ENCODE results near the gene HSD3B7. TPM values are rescaled to one million over a fixed set of nuclear protein-coding genes. Genes with fewer than 3 reads are reported as not detected.
"Not testable (repeated sequence)": the region's sequence is repeated elsewhere in the genome, so short reads cannot be mapped to it uniquely, and the experiment has no call there.

Gene HSD3B7
- total RNA-seq, 2 donors from 2014 or later: 2.4 to 4.7 TPM

- H3K27me3 Mint-ChIP-seq (ENCODE audit: low read depth): no peaks in the 10 kb centered on the region
- no peaks in the 10 kb centered on the region for H3K36me3 Mint-ChIP-seq (ENCODE audit: insufficient read depth in 2 of 2)
- DNase-seq (no peak), ATAC-seq (replicated peaks in 1 of 2) (no peak)
- no peaks in the 10 kb centered on the region for H3K9me3 Mint-ChIP-seq
- no peaks in the 10 kb centered on the region for H3K4me1 Mint-ChIP-seq (ENCODE audit: low read depth)
- H3K27ac Mint-ChIP-seq: no peak overlapping the region
- H3K4me3 Mint-ChIP-seq: no peak overlapping the region
These were observed 17.9 kb downstream of the HSD3B7 start for GRCh38 chr16:31002862-31003341.

- ATAC-seq (replicated peaks in 1 of 2): no peak
- no peak for DNase-seq
- Mint-ChIP-seq H3K4me1 (ENCODE audit: low read depth) (no peaks in the 10 kb centered on the region), H3K27ac (no peak overlapping the region), H3K36me3 (ENCODE audit: insufficient read depth in 2 of 2) (no peaks in the 10 kb centered on the region), H3K9me3 (no peaks in the 10 kb centered on the region), H3K27me3 (ENCODE audit: low read depth) (no peaks in the 10 kb centered on the region), H3K4me3 (no peak overlapping the region)
These were observed 18.7 kb downstream of the HSD3B7 start for GRCh38 chr16:31003744-31004143.

- ATAC-seq (replicated peaks in 1 of 2): no peak
- Mint-ChIP-seq H3K4me3 (no peak overlapping the region), H3K36me3 (ENCODE audit: insufficient read depth in 2 of 2) (no peaks in the 10 kb centered on the region), H3K27me3 (ENCODE audit: low read depth) (no peaks in the 10 kb centered on the region), H3K9me3 (no peaks in the 10 kb centered on the region), H3K4me1 (ENCODE audit: low read depth) (peaks cover 8% of the 10 kb centered on the region), H3K27ac (no peak overlapping the region)
- no peak for DNase-seq
These were observed 19.7 kb downstream of the HSD3B7 start for GRCh38 chr16:31004658-31005057.

- no peak overlapping the region for H3K27ac Mint-ChIP-seq
- H3K4me1 Mint-ChIP-seq (ENCODE audit: low read depth): peaks cover 13% of the 10 kb centered on the region
- no peaks in the 10 kb centered on the region for H3K36me3 Mint-ChIP-seq (ENCODE audit: insufficient read depth in 2 of 2)
- no peak overlapping the region for H3K4me3 Mint-ChIP-seq
- H3K27me3 Mint-ChIP-seq (ENCODE audit: low read depth): no peaks in the 10 kb centered on the region
- no peaks in the 10 kb centered on the region for H3K9me3 Mint-ChIP-seq
- DNase-seq (no peak), ATAC-seq (replicated peaks in 1 of 2) (peak in 1 of 2 donors; percentile 55)
These were observed 20.5 kb downstream of the HSD3B7 start for GRCh38 chr16:31005350-31006085.

DNA sequence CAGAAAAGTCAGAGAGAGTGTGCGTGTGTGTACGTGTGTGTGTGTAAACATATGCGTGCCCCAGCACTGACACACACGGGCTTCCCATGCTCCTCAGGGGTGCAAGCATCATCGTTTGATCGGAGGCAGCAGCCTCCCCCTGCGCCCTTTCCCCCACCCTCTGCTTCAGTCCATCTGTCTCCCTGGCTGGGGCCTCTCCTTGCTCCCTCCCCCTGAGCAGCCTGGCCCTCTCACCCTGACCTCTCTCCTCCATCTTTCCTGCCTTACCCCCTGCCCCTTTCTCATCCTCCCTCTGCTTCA lies 21.0 kb downstream of the HSD3B7 start:
- Mint-ChIP-seq H3K9me3 (no peaks in the 10 kb centered on the region), H3K27me3 (ENCODE audit: low read depth) (peaks cover under 1% of the 10 kb centered on the region), H3K36me3 (ENCODE audit: insufficient read depth in 2 of 2) (no peaks in the 10 kb centered on the region), H3K27ac (no peak overlapping the region), H3K4me3 (no peak overlapping the region), H3K4me1 (ENCODE audit: low read depth) (peaks cover 15% of the 10 kb centered on the region)
- DNase-seq: no peak
- ATAC-seq (replicated peaks in 1 of 2): no peak

GRCh38 chr16:31006589-31006988 lies 21.6 kb downstream of the HSD3B7 start:
- DNase-seq (no peak), ATAC-seq (replicated peaks in 1 of 2) (no peak)
- Mint-ChIP-seq H3K4me3 (no peak overlapping the region), H3K36me3 (ENCODE audit: insufficient read depth in 2 of 2) (no peaks in the 10 kb centered on the region), H3K9me3 (no peaks in the 10 kb centered on the region), H3K4me1 (ENCODE audit: low read depth) (peaks cover 20% of the 10 kb centered on the region), H3K27ac (no peak overlapping the region), H3K27me3 (ENCODE audit: low read depth) (peaks cover 6% of the 10 kb centered on the region)

DNA sequence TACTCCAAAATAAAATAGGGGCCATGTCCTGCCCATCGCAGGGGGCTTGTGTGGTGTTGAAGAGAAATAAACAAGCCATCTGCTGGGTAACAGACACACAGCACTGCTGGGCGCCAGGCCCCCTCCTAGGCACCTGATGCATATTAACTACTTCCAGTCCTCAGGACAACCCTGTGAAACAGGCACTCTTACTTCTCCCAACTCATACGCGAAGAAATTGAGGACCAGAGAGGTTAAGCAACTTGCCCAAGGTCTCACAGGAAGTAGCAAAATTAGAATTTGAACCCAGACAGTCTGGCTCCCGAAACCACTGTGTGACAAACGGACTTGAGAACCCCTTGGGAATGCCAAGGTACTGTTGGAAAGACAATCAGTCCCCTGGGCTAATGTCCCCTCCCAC lies 22.7 kb downstream of the HSD3B7 start:
- DNase-seq: no peak
- Mint-ChIP-seq H3K4me3 (no peak overlapping the region), H3K27ac (no peak overlapping the region), H3K4me1 (ENCODE audit: low read depth) (peaks cover 27% of the 10 kb centered on the region), H3K9me3 (no peaks in the 10 kb centered on the region), H3K36me3 (ENCODE audit: insufficient read depth in 2 of 2) (no peaks in the 10 kb centered on the region), H3K27me3 (ENCODE audit: low read depth) (peaks cover 16% of the 10 kb centered on the region)
- no peak for ATAC-seq (replicated peaks in 1 of 2)

- Mint-ChIP-seq H3K27ac (no peak overlapping the region), H3K27me3 (ENCODE audit: low read depth) (peaks cover 16% of the 10 kb centered on the region), H3K36me3 (ENCODE audit: insufficient read depth in 2 of 2) (no peaks in the 10 kb centered on the region), H3K9me3 (no peaks in the 10 kb centered on the region), H3K4me1 (ENCODE audit: low read depth) (peaks cover 27% of the 10 kb centered on the region), H3K4me3 (no peak overlapping the region)
- DNase-seq (no peak), ATAC-seq (replicated peaks in 1 of 2) (no peak)
These were observed 23.1 kb downstream of the HSD3B7 start for GRCh38 chr16:31008149-31008548.

DNA sequence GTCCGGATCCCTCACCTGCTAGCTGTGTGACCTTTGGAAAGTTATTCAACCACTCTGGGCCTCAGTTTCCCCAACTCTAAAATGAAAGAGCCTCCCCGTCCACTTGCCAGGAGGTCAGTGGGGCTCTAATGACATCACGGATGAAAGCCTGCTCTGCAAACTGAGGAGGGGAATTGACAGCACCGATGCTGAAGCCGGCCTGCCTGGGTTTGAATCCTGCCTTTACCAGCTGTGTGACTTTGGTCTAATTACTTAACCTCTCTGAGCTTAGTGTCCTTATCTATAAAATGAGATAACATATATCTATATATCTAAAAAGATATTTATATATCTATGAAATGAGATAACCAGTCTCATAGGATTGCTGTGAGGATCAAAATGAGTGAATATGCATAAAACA lies 23.5 kb downstream of the HSD3B7 start:
- H3K4me3 Mint-ChIP-seq: no peak overlapping the region
- ATAC-seq (replicated peaks in 1 of 2): no peak
- peaks cover 18% of the 10 kb centered on the region for H3K27me3 Mint-ChIP-seq (ENCODE audit: low read depth)
- no peak overlapping the region for H3K27ac Mint-ChIP-seq
- H3K36me3 Mint-ChIP-seq (ENCODE audit: insufficient read depth in 2 of 2): no peaks in the 10 kb centered on the region
- DNase-seq: no peak
- no peaks in the 10 kb centered on the region for H3K9me3 Mint-ChIP-seq
- peaks cover 27% of the 10 kb centered on the region for H3K4me1 Mint-ChIP-seq (ENCODE audit: low read depth)

DNA sequence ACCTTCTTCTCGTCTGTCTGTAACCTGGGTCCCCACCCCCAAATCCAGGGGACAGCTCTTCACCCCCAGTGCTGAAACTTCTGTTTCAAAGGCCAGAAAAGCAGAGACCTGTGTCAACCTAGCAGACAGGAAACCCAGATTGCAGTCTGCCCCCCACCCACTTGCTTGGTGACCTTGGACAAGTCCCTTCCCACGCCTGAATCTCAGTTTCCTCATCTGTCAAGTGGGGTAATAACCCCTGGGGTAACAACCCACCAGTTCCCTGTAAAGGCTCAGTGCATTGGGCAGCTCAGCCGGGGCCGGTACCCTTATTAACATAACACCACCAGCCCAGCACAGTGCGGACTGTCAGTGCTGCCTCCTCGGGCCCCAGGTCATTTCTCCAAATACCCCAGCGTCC lies 24.1 kb downstream of the HSD3B7 start:
- Mint-ChIP-seq H3K36me3 (ENCODE audit: insufficient read depth in 2 of 2) (no peaks in the 10 kb centered on the region), H3K4me1 (ENCODE audit: low read depth) (peaks cover 27% of the 10 kb centered on the region), H3K27me3 (ENCODE audit: low read depth) (peaks cover 22% of the 10 kb centered on the region), H3K4me3 (no peak overlapping the region), H3K27ac (no peak overlapping the region), H3K9me3 (no peaks in the 10 kb centered on the region)
- DNase-seq (no peak), ATAC-seq (replicated peaks in 1 of 2) (no peak)

DNA sequence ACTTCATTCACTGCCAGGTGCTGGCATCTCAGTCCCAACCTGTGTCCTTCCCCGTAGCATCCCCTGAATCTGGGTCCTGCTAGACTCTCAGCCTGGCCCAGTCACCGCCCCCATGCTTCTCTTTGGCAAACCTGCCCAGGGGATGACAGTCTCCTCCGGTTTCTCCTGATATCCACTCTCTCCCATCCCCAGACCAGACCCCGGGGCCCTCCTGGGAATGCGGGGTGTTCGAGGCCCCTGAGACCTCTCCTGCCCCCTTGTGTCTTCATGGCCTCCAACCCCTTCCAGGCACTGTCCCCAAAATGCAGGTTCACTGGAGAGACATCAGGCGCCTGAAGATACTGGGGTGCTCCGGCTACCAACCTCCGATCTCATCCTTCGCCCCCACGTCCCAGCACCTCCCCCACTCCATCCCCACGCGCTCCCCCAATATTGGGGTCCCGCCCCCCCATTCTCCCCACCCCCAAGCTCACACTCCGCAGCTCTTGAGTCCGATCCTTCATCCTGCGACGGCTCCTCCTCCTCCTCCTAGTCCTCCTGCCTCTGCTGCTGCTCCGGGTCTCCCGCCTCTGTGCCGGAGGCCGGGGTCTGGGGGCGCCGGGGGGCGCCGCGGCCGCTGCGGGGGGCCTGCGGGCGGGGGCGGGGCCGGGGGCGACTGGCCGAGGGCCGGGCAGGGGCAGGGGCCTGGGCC lies 25.0 kb downstream of the HSD3B7 start:
- DNase-seq (no peak), ATAC-seq (replicated peaks in 1 of 2) (peak; percentile 28 to 30)
- H3K4me3 Mint-ChIP-seq: peak overlapping the region; percentile 68 to 80
- no peak overlapping the region for H3K27ac Mint-ChIP-seq
- H3K9me3 Mint-ChIP-seq: no peaks in the 10 kb centered on the region
- peaks cover 27% of the 10 kb centered on the region for H3K4me1 Mint-ChIP-seq (ENCODE audit: low read depth)
- peaks cover 25% of the 10 kb centered on the region for H3K27me3 Mint-ChIP-seq (ENCODE audit: low read depth)
- no peaks in the 10 kb centered on the region for H3K36me3 Mint-ChIP-seq (ENCODE audit: insufficient read depth in 2 of 2)

- Mint-ChIP-seq H3K36me3 (ENCODE audit: insufficient read depth in 2 of 2) (no peaks in the 10 kb centered on the region), H3K27me3 (ENCODE audit: low read depth) (peaks cover 29% of the 10 kb centered on the region), H3K27ac (no peak within 1 kb of the TSS), H3K4me1 (ENCODE audit: low read depth) (peaks cover 27% of the 10 kb centered on the region), H3K4me3 (peak within 1 kb of the TSS; percentile 68 to 80), H3K9me3 (no peaks in the 10 kb centered on the region)
- ATAC-seq (replicated peaks in 1 of 2) (peak; percentile 63 to 70), DNase-seq (peak; percentile 46 to 55)
These were observed 25.7 kb downstream of the HSD3B7 start, which contains the start of gene STX1B for GRCh38 chr16:31010585-31011325. Gene STX1B, minus strand, starts transcription at chr16:31010638. Its CDS starts 242 bp downstream, at chr16:31010396.

GRCh38 chr16:31011815-31012214 lies 26.8 kb downstream of the HSD3B7 start:
- not testable (repeated sequence) for ATAC-seq (replicated peaks in 1 of 2); H3K9me3 Mint-ChIP-seq; H3K36me3 Mint-ChIP-seq (ENCODE audit: insufficient read depth in 2 of 2); DNase-seq; H3K27ac Mint-ChIP-seq
- Mint-ChIP-seq H3K4me3 (peak overlapping the region; percentile 61 to 79), H3K4me1 (ENCODE audit: low read depth) (peaks cover 27% of the 10 kb centered on the region), H3K27me3 (ENCODE audit: low read depth) (peaks cover 29% of the 10 kb centered on the region)

All from activated T-cell treated with anti-CD3 and anti-CD28 coated beads, Interleukin-2, amount 50 U/mL, for 72 hours (primary cell).